ENCODE results near the gene CST7. TPM values are rescaled to one million over a fixed set of nuclear protein-coding genes. Genes with fewer than 3 reads are reported as not detected.

The CST7 gene
- polyA plus RNA-seq, 3 donors from 2014 or later = 2,262 to 2,521 (median 2,438) TPM

DNA sequence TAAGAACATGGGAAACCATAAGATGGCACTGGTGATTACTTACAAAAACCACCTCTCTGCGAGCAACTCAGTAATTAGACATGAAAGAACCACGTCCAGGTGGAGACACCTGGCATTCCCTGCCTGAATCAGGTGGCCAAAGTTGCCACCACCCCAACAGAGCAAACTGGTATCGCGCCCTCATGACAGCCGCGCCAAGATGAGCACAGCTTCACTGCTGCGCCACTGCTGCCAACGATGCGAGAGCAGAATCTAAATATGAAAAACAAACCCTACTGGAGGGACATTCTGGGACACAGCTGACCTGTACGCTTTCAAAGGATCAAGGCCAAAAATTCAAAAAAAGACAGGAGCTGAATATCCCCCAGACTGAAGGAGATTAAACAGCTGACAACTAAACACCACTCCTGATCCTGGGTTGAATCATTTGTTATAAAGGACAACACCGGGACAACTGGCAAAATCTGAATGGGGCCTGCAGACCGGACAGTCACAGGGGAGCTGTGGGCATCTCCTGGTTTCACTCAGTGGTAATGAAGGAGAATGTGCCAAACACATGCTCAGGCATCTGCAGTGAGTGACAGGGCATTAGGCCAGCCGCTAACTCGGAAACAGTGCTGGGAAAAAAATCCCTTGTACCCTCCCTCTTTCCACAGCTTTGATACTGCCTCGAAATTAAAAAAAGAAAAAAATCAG is 17.4 kb downstream of the CST7 start:
- peak overlapping the region; percentile 98 to 100 (median 100) for H3K27ac Mint-ChIP-seq
- peaks cover 18 to 49% (median 32%) of the 10 kb centered on the region in 3 donors for H3K27me3 Mint-ChIP-seq (ENCODE audit: low read depth in 3 of 3)
- no peak for DNase-seq
- peaks cover 85 to 98% of the 10 kb centered on the region in 2 donors for H3K4me1 Mint-ChIP-seq
- H3K4me3 Mint-ChIP-seq = peak overlapping the region in 2 of 5 donors; percentile 6 to 80
- H3K9me3 Mint-ChIP-seq = no peaks in the 10 kb centered on the region
- peaks cover 60 to 92% (median 68%) of the 10 kb centered on the region in 3 donors for H3K36me3 Mint-ChIP-seq

DNA sequence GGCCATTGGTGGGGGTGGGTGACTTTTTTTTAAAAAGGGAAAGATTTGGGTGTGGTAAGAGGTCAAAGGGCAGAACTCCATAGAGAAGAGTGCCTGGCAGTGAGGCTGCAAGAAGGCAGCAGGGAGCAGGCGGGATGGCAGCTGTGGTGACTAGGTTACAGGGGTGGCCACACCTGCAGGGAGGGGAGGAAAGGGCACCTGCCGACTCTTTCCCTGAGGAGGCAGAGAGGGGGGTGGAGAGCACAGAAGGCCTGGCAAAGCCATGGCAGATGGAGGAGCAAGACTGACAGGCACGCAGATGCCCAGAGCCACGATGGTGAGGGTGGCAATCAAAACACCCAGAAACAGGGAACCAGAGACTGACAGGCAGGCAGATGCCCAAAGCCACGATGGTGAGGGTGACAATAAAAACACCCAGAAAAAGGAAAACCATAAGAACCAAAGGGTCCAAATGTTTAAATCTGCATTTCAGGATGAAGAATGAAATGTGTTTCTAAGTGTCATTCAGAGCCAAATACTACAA is 19.3 kb downstream of the CST7 start:
- Mint-ChIP-seq H3K4me1 (peaks cover 74 to 84% of the 10 kb centered on the region in 2 donors), H3K27ac (peak overlapping the region; percentile 85 to 98 (median 94)), H3K27me3 (ENCODE audit: low read depth in 3 of 3) (peaks cover 13 to 33% (median 19%) of the 10 kb centered on the region in 3 donors), H3K36me3 (peaks cover 48 to 90% (median 58%) of the 10 kb centered on the region in 3 donors), H3K4me3 (peak overlapping the region in 3 of 5 donors; percentile 44 to 76 (median 52)), H3K9me3 (no peaks in the 10 kb centered on the region)
- DNase-seq = no peak

DNA sequence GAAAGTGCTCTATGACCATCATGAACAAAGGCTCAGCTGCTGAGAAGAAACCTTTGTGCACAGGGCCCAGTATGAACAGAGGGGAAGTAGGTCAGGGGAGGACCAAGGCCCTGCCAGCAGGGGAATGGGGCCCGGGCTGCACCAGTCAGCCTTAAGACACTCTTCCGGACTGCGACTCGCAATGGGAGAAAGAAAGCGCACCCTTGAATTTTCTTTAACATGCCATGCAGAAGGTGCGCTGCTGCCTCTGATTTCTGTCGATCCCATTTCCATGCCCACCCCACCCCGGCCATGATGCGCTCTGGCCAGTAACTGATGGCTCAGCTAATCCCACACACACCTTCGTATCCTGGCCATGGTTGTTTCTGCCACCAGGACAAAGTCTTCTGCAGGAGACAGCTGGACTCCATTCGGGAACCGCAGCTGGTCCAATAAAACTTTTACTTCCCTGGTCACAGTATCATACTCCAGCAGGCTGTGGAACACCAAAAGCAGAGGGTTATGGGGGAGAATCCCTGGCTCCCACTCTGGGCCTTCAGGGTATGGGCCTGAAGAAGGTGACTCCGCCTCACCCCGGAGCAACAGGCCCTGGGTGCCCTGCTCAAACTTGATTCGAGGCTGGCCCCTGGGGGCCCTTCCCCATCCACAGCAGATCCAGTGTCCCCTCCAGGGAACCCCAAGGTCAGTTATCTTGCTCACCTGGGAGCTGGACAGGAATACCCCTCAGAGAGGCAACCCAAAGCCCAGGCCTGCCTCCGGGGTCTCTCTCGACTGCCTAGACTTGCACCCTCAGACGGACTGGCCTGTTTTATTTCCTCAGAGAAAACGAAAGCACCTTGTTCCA is 20.3 kb downstream of the CST7 start:
- H3K4me3 Mint-ChIP-seq = peak overlapping the region in 2 of 5 donors; percentile 28 to 38
- no peak for DNase-seq
- H3K27ac Mint-ChIP-seq = peak overlapping the region; percentile 85 to 98 (median 94)
- H3K36me3 Mint-ChIP-seq = peaks cover 49 to 94% (median 63%) of the 10 kb centered on the region in 3 donors
- H3K27me3 Mint-ChIP-seq (ENCODE audit: low read depth in 3 of 3) = peaks cover 16 to 30% (median 17%) of the 10 kb centered on the region in 3 donors
- H3K4me1 Mint-ChIP-seq = peaks cover 74 to 84% of the 10 kb centered on the region in 2 donors
- no peaks in the 10 kb centered on the region for H3K9me3 Mint-ChIP-seq

GRCh38 chr20:24970030-24970553 is 21.0 kb downstream of the CST7 start:
- Mint-ChIP-seq H3K27me3 (ENCODE audit: low read depth in 3 of 3) (peaks cover 15 to 27% (median 17%) of the 10 kb centered on the region in 3 donors), H3K9me3 (no peaks in the 10 kb centered on the region), H3K36me3 (peaks cover 45 to 94% (median 61%) of the 10 kb centered on the region in 3 donors), H3K27ac (peak overlapping the region; percentile 31 to 93 (median 75)), H3K4me1 (peaks cover 73 to 84% of the 10 kb centered on the region in 2 donors), H3K4me3 (no peak overlapping the region)
- no peak for DNase-seq

GRCh38 chr20:24970754-24971153 is 21.7 kb downstream of the CST7 start:
- no peak for DNase-seq
- peaks cover 14 to 22% (median 15%) of the 10 kb centered on the region in 3 donors for H3K27me3 Mint-ChIP-seq (ENCODE audit: low read depth in 3 of 3)
- peaks cover 45 to 95% (median 60%) of the 10 kb centered on the region in 3 donors for H3K36me3 Mint-ChIP-seq
- H3K4me1 Mint-ChIP-seq = peaks cover 73 to 84% of the 10 kb centered on the region in 2 donors
- H3K9me3 Mint-ChIP-seq = no peaks in the 10 kb centered on the region
- H3K4me3 Mint-ChIP-seq = no peak overlapping the region
- H3K27ac Mint-ChIP-seq = peak overlapping the region in 5 of 6 donors; percentile 28 to 86 (median 65)

DNA sequence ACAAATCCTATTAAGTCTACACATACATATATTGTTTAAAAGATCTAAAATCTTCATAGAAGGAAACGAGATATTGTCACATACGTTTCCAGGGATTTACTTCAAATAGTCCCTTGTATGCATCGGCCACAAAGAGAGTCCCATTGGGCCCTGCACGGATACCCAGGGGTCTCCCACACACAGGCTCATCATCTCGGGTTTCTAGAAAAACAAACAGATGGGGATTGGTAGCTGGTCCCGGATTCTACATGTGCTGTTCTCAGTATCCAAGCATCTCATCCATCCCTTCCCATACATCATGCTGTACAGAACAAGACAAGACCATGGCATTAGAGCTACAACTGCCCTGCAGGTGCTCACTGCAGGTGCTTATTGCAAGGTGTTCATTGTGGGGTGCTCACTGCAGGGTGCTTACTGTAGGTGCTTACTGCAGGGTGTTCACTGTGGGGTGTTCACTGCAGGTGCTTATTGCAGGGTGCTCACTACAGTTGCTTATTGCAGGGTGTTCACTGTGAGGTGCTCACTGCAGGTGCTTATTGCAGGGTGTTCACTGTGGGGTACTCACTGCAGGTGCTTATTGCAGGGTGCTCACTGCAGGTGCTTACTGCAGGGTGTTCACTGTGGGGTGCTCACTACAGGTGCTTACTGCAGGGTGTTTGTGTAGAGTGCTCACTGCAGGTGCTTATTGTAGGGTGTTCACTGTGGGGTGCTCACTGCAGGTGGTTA is 22.5 kb downstream of the CST7 start:
- Mint-ChIP-seq H3K36me3 (peaks cover 53 to 95% (median 60%) of the 10 kb centered on the region in 3 donors), H3K27me3 (ENCODE audit: low read depth in 3 of 3) (peaks cover 9 to 19% (median 11%) of the 10 kb centered on the region in 3 donors), H3K4me3 (no peak overlapping the region), H3K27ac (peak overlapping the region in 4 of 6 donors; percentile 17 to 60 (median 44)), H3K4me1 (peaks cover 73 to 84% of the 10 kb centered on the region in 2 donors), H3K9me3 (peaks cover 0 to 3% (median 0%) of the 10 kb centered on the region in 6 donors)
- DNase-seq = no peak

DNA sequence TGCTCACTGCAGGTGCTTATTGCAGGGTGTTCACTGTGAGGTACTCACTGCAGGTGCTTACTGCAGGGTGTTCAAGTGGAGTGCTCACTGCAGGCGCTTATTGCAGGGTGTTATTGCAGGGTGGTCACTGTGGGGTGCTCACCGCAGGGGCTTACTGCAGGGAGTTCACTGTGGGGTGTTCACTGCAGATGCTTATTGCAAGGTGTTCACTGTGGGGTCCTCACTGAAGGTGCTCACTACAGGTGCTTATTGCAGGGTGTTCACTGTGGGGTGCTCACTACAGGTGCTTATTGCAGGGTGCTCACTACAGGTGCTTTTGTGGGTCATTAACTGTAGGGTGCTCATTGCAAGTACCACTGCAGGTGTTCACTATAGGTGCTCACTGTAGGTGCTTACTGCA is 23.3 kb downstream of the CST7 start:
- Mint-ChIP-seq H3K4me3 (no peak overlapping the region), H3K27me3 (ENCODE audit: low read depth in 3 of 3) (peaks cover 9 to 19% (median 11%) of the 10 kb centered on the region in 3 donors), H3K9me3 (peaks cover 0 to 3% (median 0%) of the 10 kb centered on the region in 6 donors), H3K36me3 (peaks cover 58 to 98% (median 64%) of the 10 kb centered on the region in 3 donors), H3K27ac (peak overlapping the region in 1 of 6 donors; percentile 30), H3K4me1 (peaks cover 78 to 86% of the 10 kb centered on the region in 2 donors)
- DNase-seq = no peak

DNA sequence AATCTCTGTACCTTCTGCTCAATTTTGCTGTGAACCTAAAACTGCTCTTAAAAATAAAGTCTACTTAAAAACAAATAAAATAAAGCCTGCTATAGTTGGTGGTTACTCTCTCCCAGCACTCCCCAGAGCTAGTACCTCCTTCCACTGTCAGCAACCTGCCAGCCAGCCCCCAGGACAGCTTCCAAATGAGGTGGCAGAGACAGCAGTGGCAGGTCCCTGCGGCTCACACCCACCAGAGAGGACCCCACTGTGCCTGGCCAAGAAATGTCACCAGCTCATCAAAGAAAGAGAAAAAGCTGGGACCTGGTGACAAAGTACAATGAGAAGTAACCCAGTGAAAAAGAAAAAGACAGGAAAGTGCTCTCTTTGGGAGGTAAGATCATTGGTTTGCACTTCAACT is 28.3 kb downstream of the CST7 start:
- peaks cover 94 to 96% of the 10 kb centered on the region in 2 donors for H3K4me1 Mint-ChIP-seq
- peaks cover 0 to 3% (median 0%) of the 10 kb centered on the region in 6 donors for H3K9me3 Mint-ChIP-seq
- H3K27ac Mint-ChIP-seq = peak overlapping the region; percentile 84 to 96 (median 95)
- H3K36me3 Mint-ChIP-seq = peaks cover 56 to 91% (median 62%) of the 10 kb centered on the region in 3 donors
- H3K4me3 Mint-ChIP-seq = peak overlapping the region; percentile 50 to 68 (median 60)
- DNase-seq = no peak
- H3K27me3 Mint-ChIP-seq (ENCODE audit: low read depth in 3 of 3) = peaks cover 4 to 14% (median 4%) of the 10 kb centered on the region in 3 donors

DNA sequence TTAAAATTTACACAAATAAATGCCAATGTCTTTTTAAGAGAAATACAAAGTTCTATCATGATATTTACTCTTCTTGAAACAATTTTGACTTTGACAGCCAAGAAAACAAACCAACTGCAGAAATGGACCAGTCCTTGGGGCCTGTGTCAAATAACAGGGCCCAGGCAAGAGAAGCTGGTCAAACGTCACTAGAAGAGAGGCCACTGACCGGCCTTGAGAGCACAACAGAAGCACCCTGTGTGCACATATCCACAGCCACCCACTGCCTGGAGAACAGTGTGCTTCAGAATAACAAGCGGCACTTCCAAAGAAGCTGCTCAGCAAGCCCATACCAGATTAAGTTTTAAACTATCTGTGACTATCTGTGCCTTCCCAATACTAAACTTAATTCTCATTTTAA is 28.7 kb downstream of the CST7 start:
- Mint-ChIP-seq H3K36me3 (peaks cover 54 to 90% (median 62%) of the 10 kb centered on the region in 3 donors), H3K27ac (peak overlapping the region; percentile 84 to 96 (median 95)), H3K27me3 (ENCODE audit: low read depth in 3 of 3) (peaks cover 4 to 14% (median 8%) of the 10 kb centered on the region in 3 donors), H3K9me3 (peaks cover 0 to 3% (median 0%) of the 10 kb centered on the region in 6 donors), H3K4me3 (peak overlapping the region; percentile 31 to 68 (median 60)), H3K4me1 (peaks cover 99% of the 10 kb centered on the region in 2 donors)
- DNase-seq = no peak

DNA sequence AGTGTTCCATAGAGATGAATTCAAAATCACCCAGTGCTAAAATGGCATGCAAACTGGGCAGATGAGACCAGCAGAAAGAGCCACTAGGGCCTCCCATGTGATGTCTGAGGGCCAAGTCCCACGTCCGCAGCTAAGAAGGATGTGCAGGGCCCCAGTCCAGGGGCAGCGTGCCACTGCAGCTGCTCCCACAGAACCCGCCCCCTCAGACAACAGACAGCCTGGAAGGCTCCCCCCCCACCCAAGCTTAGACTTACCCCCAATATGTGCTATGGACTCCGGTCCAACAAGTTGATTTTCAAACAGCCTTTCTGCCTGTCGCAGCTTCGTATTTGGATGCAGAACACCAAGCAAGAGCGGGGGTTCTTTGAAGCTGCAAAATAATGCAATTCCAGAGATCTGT is 29.4 kb downstream of the CST7 start:
- no peak for DNase-seq
- Mint-ChIP-seq H3K36me3 (peaks cover 48 to 90% (median 56%) of the 10 kb centered on the region in 3 donors), H3K4me1 (peaks cover 99 to 100% of the 10 kb centered on the region in 2 donors), H3K27ac (peak overlapping the region; percentile 84 to 96 (median 95)), H3K27me3 (ENCODE audit: low read depth in 3 of 3) (peaks cover 4 to 14% (median 8%) of the 10 kb centered on the region in 3 donors), H3K9me3 (peaks cover 0 to 3% (median 0%) of the 10 kb centered on the region in 6 donors), H3K4me3 (peak overlapping the region in 3 of 5 donors; percentile 19 to 60 (median 51))

- Mint-ChIP-seq H3K4me1 (peaks cover 99 to 100% of the 10 kb centered on the region in 2 donors), H3K4me3 (peak overlapping the region; percentile 66 to 88 (median 76))
Measured at GRCh38 chr20:24979036-24979960, 30.2 kb downstream of the CST7 start.

More at GRCh38 chr20:24979036-24979960, 30.2 kb downstream of the CST7 start:
- Mint-ChIP-seq H3K9me3 (peaks cover 0 to 3% (median 0%) of the 10 kb centered on the region in 6 donors), H3K27ac (peak overlapping the region; percentile 88 to 100 (median 95)), H3K36me3 (peaks cover 47 to 90% (median 52%) of the 10 kb centered on the region in 3 donors), H3K27me3 (ENCODE audit: low read depth in 3 of 3) (peaks cover 6 to 13% (median 6%) of the 10 kb centered on the region in 3 donors)
- DNase-seq = no peak

Measured in immature natural killer cell (primary cell).